Fibroblast of mammary gland (primary cell): Measurements from ENCODE around the gene MMP24OS.

Source experiments
- DNase-seq: peaks from one replicate; pipeline ENCODE4 v3.0.0-alpha.2; 2010; ENCODE audit warnings: low read depth
- H3K4me3 ChIP-seq: 2 replicates; pipeline ENCODE4 v1.5.1; 2011; ENCODE audit warnings: low read depth, mild to moderate bottlenecking, low read length, moderate library complexity; ENCODE audit not compliant: control insufficient read depth
- TF ChIP-seq, protein P1 (sequence below): conservative IDR thresholded peaks from 2 replicates; pipeline ENCODE4 v1.5.1; 2011; ENCODE audit warnings: low read depth, low read length, inconsistent platforms; ENCODE audit not compliant: control insufficient read depth, insufficient read depth

The MMP24OS gene

GRCh38 chr20:35291654-35292503 lies 14.0 kb upstream of the MMP24OS start, which contains the start of gene FAM83C:
FAM83C (minus strand) TSS chr20:35292425; CDS start chr20:35292304, 121 bp downstream.
- DNase-seq = no peak
- H3K4me3 ChIP-seq = no peak within 1 kb of the TSS
- TF ChIP-seq, protein P1, sequence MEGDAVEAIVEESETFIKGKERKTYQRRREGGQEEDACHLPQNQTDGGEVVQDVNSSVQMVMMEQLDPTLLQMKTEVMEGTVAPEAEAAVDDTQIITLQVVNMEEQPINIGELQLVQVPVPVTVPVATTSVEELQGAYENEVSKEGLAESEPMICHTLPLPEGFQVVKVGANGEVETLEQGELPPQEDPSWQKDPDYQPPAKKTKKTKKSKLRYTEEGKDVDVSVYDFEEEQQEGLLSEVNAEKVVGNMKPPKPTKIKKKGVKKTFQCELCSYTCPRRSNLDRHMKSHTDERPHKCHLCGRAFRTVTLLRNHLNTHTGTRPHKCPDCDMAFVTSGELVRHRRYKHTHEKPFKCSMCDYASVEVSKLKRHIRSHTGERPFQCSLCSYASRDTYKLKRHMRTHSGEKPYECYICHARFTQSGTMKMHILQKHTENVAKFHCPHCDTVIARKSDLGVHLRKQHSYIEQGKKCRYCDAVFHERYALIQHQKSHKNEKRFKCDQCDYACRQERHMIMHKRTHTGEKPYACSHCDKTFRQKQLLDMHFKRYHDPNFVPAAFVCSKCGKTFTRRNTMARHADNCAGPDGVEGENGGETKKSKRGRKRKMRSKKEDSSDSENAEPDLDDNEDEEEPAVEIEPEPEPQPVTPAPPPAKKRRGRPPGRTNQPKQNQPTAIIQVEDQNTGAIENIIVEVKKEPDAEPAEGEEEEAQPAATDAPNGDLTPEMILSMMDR = no peak

- TF ChIP-seq, protein P1 = no peak
- H3K4me3 ChIP-seq = no peak overlapping the region
- no peak for DNase-seq
Measured at GRCh38 chr20:35290887-35291417, 13.0 kb upstream of the MMP24OS start.

- H3K4me3 ChIP-seq = no peak overlapping the region
- TF ChIP-seq, protein P1 = no peak
- DNase-seq = no peak
Measured at GRCh38 chr20:35290186-35290886, 12.4 kb upstream of the MMP24OS start.

DNA sequence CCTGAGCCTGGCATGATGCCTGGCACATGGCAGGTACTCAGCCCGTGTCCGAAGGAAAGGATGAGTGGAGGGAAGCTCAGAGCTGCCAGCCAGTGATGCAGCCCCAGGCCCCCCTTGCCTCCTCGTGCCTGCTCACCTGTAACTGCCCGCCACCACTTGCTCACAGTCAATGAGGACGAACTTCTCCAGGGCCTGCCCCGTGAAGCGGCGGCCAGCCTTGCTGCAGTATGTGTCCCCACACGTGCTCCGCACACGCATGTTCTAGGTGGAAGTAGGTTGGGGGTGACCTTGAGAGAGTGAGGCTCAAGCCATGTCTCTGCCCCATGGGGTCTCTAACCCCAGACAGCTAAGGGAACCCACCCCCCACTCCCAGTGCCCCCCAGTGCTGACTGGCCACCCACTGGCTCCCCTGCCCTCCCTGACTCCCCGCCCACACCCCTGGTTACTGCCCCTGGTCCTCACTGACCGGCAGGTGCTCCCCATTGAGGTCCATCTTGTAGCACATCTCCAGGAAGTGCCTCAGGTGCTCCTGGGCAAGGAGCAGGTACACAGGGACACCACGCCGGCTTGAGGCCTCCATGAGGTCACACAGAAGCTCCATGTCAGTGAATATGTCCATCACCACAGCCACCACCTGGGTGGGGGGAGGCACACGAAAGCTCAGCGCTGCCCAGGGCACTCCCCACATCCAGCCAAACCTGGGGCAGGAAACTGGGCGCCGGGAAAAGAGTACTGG lies 10.6 kb upstream of the MMP24OS start:
- TF ChIP-seq, protein P1 = no peak
- no peak for DNase-seq
- H3K4me3 ChIP-seq = no peak overlapping the region

DNA sequence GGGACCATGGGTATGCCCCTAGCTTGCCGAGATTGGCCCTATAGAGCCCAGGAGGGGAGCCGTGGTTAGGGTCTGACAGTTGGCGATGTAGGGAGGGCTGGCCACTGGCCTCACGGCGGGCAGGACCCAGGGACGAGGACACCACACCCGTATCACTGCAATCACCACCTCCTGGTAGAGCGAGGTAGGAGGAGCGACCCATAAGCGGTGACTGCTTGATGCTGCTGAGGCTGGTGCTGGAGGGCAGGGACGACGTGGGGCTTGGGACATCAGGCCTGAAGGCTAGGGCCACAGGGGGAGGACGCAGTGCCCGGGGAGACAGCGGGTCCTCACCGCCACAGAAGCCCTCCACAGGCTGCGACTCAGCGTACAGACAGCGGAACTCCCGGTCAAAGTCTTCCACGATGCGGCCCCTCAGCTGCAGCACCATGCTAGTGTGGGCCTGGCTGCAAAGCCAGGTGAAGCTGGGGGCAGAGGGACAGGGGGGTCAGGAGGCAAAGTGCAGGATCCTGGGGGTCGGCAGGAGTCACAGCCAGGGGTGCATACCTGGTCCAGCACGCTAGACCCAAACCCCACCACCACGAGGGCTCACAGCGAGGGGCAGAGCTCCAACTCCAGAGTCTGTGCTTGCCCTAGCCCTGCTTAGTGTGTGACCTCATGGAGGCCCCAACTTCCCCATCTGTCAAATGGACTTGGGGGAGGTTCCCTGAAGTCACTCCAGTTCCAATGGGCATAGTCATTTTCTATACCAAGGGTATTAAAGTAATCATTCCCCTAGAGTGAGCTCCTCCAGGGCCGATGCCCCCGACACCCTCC lies 9.8 kb upstream of the MMP24OS start:
- TF ChIP-seq, protein P1 = no peak
- H3K4me3 ChIP-seq = no peak overlapping the region
- no peak for DNase-seq
